Endothelial cell of umbilical vein (primary cell): ENCODE measurements around the gene KCNK1. TPM values are rescaled to one million over a fixed set of nuclear protein-coding genes. Genes with fewer than 3 reads are reported as not detected.

Source experiments
- BruUV-seq: library from RNA; stranded (reverse); fragments of 400-500 nt; replicated peaks from 2 replicates; lab custom pipeline; 2021; lab: Mats Ljungman, UMichigan
- CTCF ChIA-PET: fragments of 300-600, 350-600 bp; sonication (Branson Sonifier 250); formaldehyde crosslinking; loops from one replicate; lab custom pipeline; 2021; ENCODE audit warnings: antibody characterized with exemption, inconsistent platforms; lab: Charles Lee
- POLR2A ChIA-PET: fragments of 300-600, 350-600 bp; sonication (Branson Sonifier 250); formaldehyde crosslinking; loops from one replicate; lab custom pipeline; 2021; ENCODE audit warnings: antibody characterized with exemption, inconsistent platforms; lab: Charles Lee
- DNase-seq: peaks from one replicate; pipeline ENCODE4 v3.0.0-alpha.2; 2011; ENCODE audit warnings: low read depth, low spot score
- FAIRE-seq: peaks from 2 replicates; lab custom pipeline; 2011; peaks lifted over from hg19 to GRCh38; lab: Jason Lieb, UNC
- H2AFZ ChIP-seq: 2 replicates; pipeline ENCODE4 v1.6.0; 2012; ENCODE audit warnings: low read depth, low read length, control low read depth, inconsistent platforms
- H3K27ac ChIP-seq: 2 replicates; pipeline ENCODE4 v1.5.1; 2011; ENCODE audit warnings: low read depth, mild to moderate bottlenecking, control low read depth, low read length, moderate library complexity; ENCODE audit not compliant: insufficient read depth
- H3K27me3 ChIP-seq, 2 experiments: 2 replicates each; pipeline versions ENCODE4 v1.6.0 to v1.6.1; 2011; ENCODE audit warnings: low read length in 2 of 2, mixed read lengths in 1 of 2; ENCODE audit not compliant: control insufficient read depth in 2 of 2, insufficient read depth in 2 of 2
- H3K36me3 ChIP-seq, 2 experiments: 2 replicates in 1 of 2; 3 replicates in 1 of 2; pipeline ENCODE4 v1.5.1; 2011; ENCODE audit warnings: low read length in 2 of 2, mild to moderate bottlenecking in 1 of 2, moderate library complexity in 1 of 2; ENCODE audit not compliant: control insufficient read depth in 2 of 2, insufficient read depth in 2 of 2; ENCODE audit errors: extremely low read depth in 1 of 2
- H3K4me1 ChIP-seq: 3 replicates; pipeline ENCODE4 v1.5.1; 2011; ENCODE audit warnings: mild to moderate bottlenecking, low read length; ENCODE audit not compliant: control insufficient read depth, insufficient read depth; ENCODE audit errors: extremely low read depth
- H3K4me2 ChIP-seq: 2 replicates; pipeline ENCODE4 v1.6.1; 2011; ENCODE audit warnings: low read length, control low read depth, mixed read lengths; ENCODE audit not compliant: insufficient read depth
- H3K4me3 ChIP-seq, 3 experiments: fragments of 200-600 bp in 1 of 3; sonication (generic), shearing (Covaris generic) in 1 of 3; replicated peaks in 1 of 3; 2 replicates each; pipeline ENCODE4 v1.5.1; 2011 to 2016; ENCODE audit warnings: control low read depth in 3 of 3, low read length in 3 of 3, mild to moderate bottlenecking in 2 of 3, inconsistent platforms in 1 of 3, low read depth in 1 of 3, moderate library complexity in 1 of 3; ENCODE audit not compliant: insufficient read depth in 1 of 3
- H3K79me2 ChIP-seq: 2 replicates; pipeline ENCODE4 v1.6.0; 2012; ENCODE audit warnings: low read length, inconsistent platforms; ENCODE audit not compliant: control insufficient read depth, insufficient read depth
- H3K9ac ChIP-seq: replicated peaks from 2 replicates; pipeline ENCODE3; 2011; ENCODE audit warnings: low read length, control low read depth; ENCODE audit not compliant: insufficient read depth; ENCODE audit errors: extremely low read depth
- H3K9me1 ChIP-seq: replicated peaks from 3 replicates; pipeline ENCODE4 v1.6.0; 2011; ENCODE audit warnings: mild to moderate bottlenecking, low read length; ENCODE audit not compliant: control insufficient read depth, insufficient read depth; ENCODE audit errors: extremely low read depth
- H3K9me3 ChIP-seq: replicated peaks from 2 replicates; pipeline ENCODE4 v1.5.1; 2012; ENCODE audit warnings: low read length, inconsistent platforms; ENCODE audit not compliant: control insufficient read depth, insufficient read depth
- H4K20me1 ChIP-seq: replicated peaks from 2 replicates; pipeline ENCODE3; 2011; ENCODE audit warnings: mild to moderate bottlenecking, low read length; ENCODE audit not compliant: control insufficient read depth, insufficient read depth; ENCODE audit errors: extremely low read depth
- CTCF ChIP-seq, 2 donors: IDR thresholded peaks; 1 replicate in 1 of 2; 2 replicates in 1 of 2; pipeline ENCODE4 v1.5.1; 2011; ENCODE audit warnings: low read length in 2 of 2, mild to moderate bottlenecking in 2 of 2, moderate library complexity in 2 of 2, control low read depth in 1 of 2, inconsistent platforms in 1 of 2, low read depth in 1 of 2; ENCODE audit not compliant: insufficient read depth in 1 of 2; ENCODE audit errors: extremely low read depth in 1 of 2
- EZH2 ChIP-seq: IDR thresholded peaks from 2 replicates; pipeline ENCODE4 v1.6.1; 2012; ENCODE audit warnings: borderline replicate concordance, low read depth, mild to moderate bottlenecking, moderate library complexity, low read length, inconsistent platforms; ENCODE audit not compliant: severe bottlenecking
- FOS ChIP-seq: IDR thresholded peaks from 2 replicates; pipeline ENCODE4 v1.6.1; 2011; ENCODE audit warnings: mild to moderate bottlenecking, low read length, moderate library complexity, borderline replicate concordance; ENCODE audit not compliant: insufficient read depth
- GATA2 ChIP-seq: IDR thresholded peaks from 2 replicates; pipeline ENCODE4 v1.7.0; 2011; ENCODE audit warnings: low read depth, mild to moderate bottlenecking, moderate library complexity, mixed read lengths, low read length; ENCODE audit not compliant: insufficient read length, insufficient read depth
- JUN ChIP-seq: IDR thresholded peaks from 2 replicates; pipeline ENCODE4 v1.6.1; 2011; ENCODE audit warnings: borderline replicate concordance, low read depth; ENCODE audit not compliant: insufficient read length, insufficient read depth
- MAX ChIP-seq: IDR thresholded peaks from 2 replicates; pipeline ENCODE4 v1.6.1; 2011; ENCODE audit not compliant: insufficient read depth, insufficient read length
- MYC ChIP-seq: IDR thresholded peaks from one replicate; pipeline ENCODE4 v1.6.1; 2011; ENCODE audit warnings: mild to moderate bottlenecking, low read depth, low read length
- POLR2A ChIP-seq: IDR thresholded peaks from 2 replicates; pipeline ENCODE4 v1.6.1; 2012; ENCODE audit warnings: low read depth, mild to moderate bottlenecking, control low read depth, low read length
- POLR2AphosphoS5 ChIP-seq: IDR thresholded peaks from 2 replicates; pipeline ENCODE4 v1.6.1; 2012; ENCODE audit warnings: low read depth, mild to moderate bottlenecking, control low read depth, low read length, moderate library complexity; ENCODE audit not compliant: insufficient read depth
- dilution Hi-C: fragments of 300-500 bp; cut with MboI; formaldehyde crosslinking; loops from one replicate; pipeline ENCODE4 v1.15.0; 2019; ENCODE audit warnings: low sequenced_read_pairs; ENCODE audit not compliant: extremely low pct_ligation_motif_present
- intact Hi-C: fragments of 100-400 bp; cut with micrococcal nuclease; formaldehyde crosslinking; loops from one replicate; pipeline ENCODE4 v1.10.0; 2022
- polyA plus RNA-seq, 4 experiments: library from polyadenylated mRNA; depleted of rRNA in 3 of 4; stranded (reverse) in 3 of 4; unstranded in 1 of 4; fragments of >200 nt; gene quantifications; 2 replicates each; pipeline versions ENCODE4 v1.2.1 to v1.2.3, GENCODE V29; 2011 to 2012; ENCODE audit warnings: missing spikeins in 1 of 4
- total RNA-seq: library from RNA; stranded (reverse); gene quantifications from 2 replicates; pipeline ENCODE4 v1.2.3, GENCODE V29; 2021

Gene KCNK1
- total and polyA plus RNA-seq, 2 donors (not counting 3 experiments of a cell fraction or from before 2014, with no cell fraction given): 0.83 to 2.8 TPM

- Histone ChIP-seq H3K9me3 (no peaks in the 10 kb centered on the region), H3K27ac (no peak overlapping the region), H3K27me3 (no peaks in the 10 kb centered on the region), H4K20me1 (no peaks in the 10 kb centered on the region), H3K9me1 (no peaks in the 10 kb centered on the region), H3K4me1 (no peaks in the 10 kb centered on the region), H3K4me2 (no peak overlapping the region), H3K36me3 (no peaks in the 10 kb centered on the region), H3K9ac (no peak overlapping the region), H3K79me2 (no peaks in the 10 kb centered on the region), H2AFZ (no peak overlapping the region), H3K4me3 (no peak overlapping the region)
- no peak for TF ChIP-seq EZH2
- no peak for TF ChIP-seq MYC
- no peak for TF ChIP-seq POLR2A
- TF ChIP-seq POLR2AphosphoS5: no peak
- TF ChIP-seq CTCF (IDR thresholded peaks at IDR 0.05; ENCODE audit: extremely low read depth in 1 of 2, insufficient read depth in 1 of 2, low read depth in 1 of 2, low read length in 2 of 2): no peak
- TF ChIP-seq JUN: no peak
- no peak for TF ChIP-seq FOS
- TF ChIP-seq MAX: no peak
- no peak for TF ChIP-seq GATA2
- FAIRE-seq: no peak
- ChIA-PET CTCF (no interaction called here), POLR2A (no interaction called here)
- BruUV-seq: no TSS peak
- DNase-seq: no peak
- dilution Hi-C loops (no loop called here), intact Hi-C loops (no loop called here)
Measured at GRCh38 chr1:233640179-233640578, 26.3 kb downstream of the KCNK1 start.
